ENCODE results near the gene ANKRD62. TPM values are rescaled to one million over a fixed set of nuclear protein-coding genes. Genes with fewer than 3 reads are reported as not detected.
"Not testable (repeated sequence)": the region's sequence is repeated elsewhere in the genome, so short reads cannot be mapped to it uniquely, and the experiment has no call there.

The ANKRD62 gene
- total RNA-seq, 1 donor from 2014 or later, result 0.16 TPM

DNA sequence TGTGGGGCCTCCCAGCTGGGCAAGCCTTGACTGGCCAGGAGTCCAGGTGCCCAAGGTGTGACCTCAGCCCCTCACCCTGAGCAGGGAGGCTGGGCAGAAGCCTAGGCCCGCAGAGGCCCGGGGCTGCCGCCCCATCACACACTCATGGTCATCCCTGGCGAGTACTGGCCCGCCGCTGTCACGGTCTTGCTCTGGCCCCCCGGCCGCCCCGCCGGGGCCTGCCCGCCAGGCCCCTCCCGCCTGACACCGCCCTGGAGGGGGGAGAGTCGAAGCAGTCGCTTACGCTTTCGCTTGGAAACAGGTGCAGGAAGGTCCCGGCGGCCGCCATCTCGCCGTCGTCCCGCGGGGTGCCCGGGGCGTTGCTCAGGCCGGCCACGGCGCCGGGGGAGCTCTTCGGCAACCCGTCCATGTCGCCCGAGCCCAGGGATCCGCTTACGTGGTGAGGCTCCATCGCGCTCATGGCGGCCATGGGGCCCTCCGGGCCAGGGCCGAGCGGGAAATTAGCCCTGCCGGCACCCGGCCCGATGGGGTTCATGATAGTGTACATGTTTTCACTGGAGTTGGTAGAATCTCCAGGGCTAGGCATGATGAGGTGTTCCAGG lies 26.6 kb upstream of the ANKRD62 start:
- DNase-seq, result no peak

DNA sequence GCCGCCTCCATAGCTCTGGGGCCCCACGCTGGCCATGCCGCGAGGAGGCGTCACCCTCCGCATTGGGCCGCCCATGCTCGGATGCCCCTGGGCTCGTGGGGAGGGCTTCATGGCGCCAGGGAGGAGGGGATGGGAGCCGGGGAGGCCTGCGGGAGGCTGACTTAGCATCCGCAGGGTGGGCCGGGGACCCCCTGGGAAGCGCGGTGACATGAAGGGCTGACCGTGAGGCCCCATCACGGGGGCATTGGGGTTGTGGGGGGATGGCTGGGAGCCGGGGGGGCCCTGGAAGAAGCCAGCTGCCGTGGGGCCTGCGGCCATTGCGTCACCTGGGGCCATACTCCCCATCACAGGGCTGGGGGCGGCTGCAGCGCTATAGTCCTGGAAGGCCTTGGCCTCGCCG lies 26.0 kb upstream of the ANKRD62 start:
- no peak for DNase-seq

DNA sequence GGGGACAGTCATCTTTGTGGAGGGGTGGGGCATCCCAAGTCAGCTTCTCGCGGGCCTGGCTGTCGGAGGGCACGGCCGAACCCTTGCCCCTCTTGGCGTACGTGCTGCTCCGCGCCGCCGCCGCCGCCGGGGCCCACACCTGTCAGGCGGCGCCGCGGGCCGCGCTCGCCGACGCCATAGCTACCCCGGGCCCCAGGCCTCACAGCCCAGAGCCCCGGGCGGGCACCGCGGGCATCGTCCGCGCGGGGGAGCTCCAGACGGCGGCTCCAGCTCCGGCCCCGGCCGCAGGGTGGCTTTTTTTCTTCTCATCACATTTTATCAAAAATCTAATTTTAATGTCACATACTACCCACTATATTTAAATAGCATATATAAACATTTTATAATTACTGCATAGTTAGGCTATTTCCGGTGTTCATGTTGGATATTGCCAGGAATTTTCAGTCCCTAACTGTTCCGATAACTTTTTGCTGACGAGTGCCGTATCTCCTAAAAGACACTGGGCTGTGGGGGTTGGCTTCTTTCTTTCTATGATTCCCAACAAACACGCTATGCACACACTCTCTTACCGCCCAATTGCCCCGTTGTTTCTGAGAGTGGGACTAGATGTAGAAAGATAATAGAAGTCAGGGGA lies 25.2 kb upstream of the ANKRD62 start:
- not testable (repeated sequence) for DNase-seq

DNA sequence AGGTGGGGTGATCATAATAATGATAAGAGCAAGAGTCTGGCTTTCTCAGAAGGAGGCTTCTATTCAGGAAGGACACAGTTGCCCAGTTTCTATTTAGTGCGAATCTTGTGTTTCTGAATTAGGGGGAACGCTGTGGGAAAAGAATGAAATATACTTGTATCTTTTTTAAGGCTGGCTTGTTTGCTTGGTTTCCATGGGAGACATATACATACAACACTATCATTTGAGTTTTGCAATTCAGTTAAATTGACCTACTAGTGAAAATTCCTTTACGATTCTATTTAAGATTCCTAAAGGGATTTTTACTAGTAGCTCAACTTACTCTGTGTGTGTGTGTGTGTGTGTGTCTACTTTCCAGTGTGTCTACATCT lies 24.7 kb upstream of the ANKRD62 start:
- DNase-seq, result no peak

DNA sequence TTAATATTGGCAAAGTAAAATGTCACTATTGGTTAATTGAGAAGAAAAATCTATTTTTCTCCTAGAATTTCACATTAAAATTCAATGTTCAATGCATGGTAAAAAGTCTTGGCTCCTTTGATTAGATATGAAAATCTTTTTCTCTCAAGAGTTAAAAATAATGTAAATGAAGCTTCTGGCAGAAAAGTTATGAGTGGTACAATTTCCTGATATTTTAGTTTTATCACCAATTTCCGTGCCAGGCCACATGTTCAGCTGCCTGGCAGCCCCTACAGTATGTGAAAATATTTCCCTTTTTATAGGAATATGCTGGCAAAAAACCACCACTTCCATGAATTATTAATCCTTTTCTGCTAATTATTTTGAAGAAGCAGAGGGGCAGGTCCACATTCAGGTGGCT lies 22.6 kb upstream of the ANKRD62 start:
- DNase-seq, result not testable (repeated sequence)

DNA sequence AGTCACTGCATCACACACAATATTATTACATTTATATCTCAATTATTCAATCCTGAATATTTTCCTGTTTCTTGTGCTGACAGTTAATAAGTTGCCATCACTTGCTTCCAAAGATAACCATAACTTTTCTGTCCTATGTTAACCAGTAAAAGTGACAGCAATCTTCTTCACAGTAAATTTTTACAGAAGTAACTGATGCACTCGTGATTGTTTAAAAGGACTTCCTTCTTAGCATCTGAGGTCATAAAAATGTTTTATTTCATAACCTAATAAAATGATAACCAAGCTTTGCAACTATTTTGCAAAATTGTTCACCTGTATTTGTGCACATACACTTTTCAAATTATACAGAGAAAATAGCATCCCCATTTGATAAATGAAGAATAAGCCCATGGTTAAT lies 20.6 kb upstream of the ANKRD62 start:
- DNase-seq, result no peak

DNA sequence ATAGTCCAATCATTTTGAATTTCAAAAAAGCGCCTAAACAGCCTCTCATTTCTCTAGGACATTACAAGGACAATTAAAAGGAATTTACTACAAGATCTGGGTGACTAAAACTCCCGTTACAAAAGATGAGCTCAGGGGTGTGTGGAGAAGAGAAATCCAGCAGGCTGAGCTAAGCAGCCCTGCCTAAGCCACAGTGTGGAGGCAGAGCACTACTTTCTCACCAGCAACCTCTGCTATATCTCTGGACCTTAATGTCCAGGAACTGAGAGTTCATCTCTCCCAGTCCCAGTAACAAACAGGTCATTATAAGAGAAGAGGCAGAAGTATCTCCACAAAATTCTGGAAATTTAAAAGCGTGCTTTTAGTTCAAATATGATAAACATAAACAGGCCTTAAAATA lies 18.9 kb upstream of the ANKRD62 start:
- no peak for DNase-seq

DNA sequence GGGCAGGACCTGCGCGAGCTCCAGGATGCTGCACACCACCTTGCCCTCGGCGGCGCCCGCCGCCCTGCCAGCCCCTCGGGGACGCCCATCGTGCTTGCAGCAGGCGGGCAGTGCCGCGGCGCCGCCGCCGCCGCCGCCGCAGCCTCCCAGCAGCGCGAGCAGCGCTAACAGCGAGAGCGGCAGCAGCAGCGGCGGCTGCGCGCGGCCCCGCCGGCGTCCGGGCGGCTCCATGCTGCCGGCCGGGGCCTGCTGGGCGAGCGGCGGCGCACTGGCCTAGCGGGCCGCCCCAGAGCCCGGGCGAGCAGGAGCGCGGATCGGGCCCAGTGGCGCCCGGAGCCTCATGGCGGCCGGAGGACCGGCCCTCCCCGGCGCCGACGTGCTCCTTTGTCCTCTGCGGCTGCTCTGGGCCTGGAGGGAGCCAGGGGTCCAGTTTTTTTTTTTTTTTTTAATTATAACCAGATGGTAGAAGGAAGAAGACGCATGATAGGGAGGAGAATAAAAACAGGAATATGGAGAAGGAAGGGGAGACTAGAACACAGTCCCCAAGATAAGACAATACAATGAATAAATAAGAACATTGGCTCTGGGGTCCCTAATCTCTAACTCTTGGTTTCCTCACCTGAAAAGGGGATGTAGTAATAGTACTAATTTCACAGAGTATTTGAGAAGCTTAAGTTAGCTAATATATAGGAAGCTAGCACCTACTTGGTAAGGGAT lies 17.1 kb upstream of the ANKRD62 start:
- no peak for DNase-seq

DNA sequence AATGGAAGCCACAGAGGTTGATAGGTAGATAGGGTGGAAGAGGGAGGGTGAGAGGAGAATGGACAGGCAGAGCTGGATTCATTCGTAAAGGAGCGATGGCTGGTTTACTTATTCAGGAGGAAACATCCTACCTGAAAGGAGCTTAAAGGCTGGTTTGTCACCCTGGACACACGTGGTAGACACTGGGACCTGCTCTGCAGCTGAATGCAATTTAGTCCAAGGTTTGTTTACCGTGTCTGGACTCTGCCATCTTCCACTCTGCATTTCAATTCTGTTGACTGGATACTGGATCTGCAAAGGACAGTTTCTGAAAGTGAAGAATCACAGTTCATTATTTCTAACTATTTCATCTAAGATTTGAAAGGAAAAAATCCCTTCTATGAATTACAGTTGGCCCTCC lies 15.6 kb upstream of the ANKRD62 start:
- not testable (repeated sequence) for DNase-seq

DNA sequence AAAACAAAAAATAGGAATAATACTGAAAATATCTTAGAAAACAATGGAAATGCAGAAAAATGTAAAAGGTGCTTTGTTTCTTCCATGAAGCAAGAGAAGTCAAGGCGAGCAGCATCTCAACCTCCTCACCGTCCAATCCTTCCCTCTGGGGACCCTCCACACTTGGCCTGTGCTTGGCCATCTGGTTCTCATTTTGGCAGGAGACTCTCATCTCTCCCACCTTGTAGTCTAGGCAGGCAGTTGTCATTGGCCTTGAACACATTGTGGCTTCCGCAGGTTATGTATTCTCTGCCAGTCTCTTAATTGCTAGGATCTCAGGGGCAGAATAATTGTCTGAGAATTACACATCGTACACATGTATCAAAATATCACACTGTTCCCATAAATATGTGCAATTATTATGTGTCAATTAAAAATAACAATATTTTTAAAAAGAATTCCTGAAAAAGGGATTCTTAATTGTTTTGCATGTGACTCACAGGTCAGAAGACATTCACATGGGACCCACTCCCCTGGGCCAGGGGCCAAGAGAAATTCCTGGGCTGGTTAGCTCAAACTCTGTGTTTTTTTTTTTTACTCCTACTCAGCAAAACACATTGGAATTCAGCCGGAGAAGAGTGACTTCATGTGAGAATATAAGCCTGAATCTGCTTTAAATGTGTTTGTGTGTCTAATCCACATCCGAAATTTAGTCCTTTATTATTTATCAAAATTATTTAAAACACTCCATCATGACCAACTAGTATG lies 14.0 kb upstream of the ANKRD62 start:
- no peak for DNase-seq

DNA sequence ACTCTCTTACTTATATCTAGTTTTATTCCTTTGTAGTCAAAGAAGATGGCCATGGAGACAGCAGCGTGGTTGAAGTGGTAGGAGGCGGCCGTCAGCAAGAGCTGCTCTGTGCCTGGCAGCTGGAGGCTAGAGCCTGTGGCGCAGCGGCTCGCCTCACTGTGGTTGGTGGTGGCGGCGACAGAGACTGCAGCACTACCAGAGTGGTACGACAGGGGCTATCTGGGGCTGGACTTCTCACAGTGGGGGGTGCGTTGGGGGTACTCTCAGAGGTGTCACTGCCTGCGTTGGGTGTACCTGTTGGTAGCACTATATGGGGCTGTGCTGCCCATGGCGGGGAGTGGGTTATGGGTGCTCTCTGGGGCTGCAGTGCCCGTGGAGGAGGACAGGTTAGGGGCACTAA lies 8.5 kb upstream of the ANKRD62 start:
- DNase-seq, result no peak

DNA sequence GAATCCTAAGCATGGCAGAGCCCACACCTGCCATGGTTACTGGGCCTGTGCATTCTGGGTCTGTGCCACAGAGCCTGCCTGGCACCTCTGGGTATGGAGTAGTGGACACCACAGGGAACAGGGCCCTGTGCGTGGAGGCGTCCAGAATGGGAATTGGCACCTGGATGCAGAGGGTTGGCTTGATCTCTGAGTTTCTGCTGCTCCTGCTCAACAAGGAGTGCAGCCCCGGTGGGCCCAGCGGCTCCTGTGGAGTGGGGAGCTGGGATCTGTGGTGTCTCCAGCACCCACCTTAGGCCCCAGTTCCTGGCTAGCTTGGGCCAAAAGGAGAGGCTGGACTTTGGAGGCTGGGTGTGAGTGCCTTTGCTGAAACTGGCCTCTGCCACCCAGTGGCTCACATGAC lies 7.9 kb upstream of the ANKRD62 start:
- no peak for DNase-seq

DNA sequence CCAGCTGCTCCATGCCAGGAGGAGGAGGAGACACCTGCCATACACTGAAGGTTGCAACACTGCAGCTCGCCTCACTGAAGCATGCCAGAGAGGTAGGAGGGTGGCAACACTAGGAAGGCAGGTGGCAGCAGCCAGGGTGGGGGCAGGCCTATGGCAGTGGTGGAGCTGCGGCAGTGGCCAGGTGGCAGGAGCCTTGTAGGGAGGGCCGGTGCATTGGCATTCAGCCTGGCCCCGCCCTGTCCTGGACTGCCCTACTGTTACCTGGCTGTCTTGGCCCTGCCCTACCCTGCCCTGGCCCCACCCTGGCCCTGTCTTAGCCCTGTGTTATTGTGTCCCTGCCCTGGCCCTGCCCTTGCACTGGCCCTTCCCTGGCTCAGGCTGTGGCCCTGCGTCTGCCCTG lies 7.4 kb upstream of the ANKRD62 start:
- DNase-seq, result no peak

DNA sequence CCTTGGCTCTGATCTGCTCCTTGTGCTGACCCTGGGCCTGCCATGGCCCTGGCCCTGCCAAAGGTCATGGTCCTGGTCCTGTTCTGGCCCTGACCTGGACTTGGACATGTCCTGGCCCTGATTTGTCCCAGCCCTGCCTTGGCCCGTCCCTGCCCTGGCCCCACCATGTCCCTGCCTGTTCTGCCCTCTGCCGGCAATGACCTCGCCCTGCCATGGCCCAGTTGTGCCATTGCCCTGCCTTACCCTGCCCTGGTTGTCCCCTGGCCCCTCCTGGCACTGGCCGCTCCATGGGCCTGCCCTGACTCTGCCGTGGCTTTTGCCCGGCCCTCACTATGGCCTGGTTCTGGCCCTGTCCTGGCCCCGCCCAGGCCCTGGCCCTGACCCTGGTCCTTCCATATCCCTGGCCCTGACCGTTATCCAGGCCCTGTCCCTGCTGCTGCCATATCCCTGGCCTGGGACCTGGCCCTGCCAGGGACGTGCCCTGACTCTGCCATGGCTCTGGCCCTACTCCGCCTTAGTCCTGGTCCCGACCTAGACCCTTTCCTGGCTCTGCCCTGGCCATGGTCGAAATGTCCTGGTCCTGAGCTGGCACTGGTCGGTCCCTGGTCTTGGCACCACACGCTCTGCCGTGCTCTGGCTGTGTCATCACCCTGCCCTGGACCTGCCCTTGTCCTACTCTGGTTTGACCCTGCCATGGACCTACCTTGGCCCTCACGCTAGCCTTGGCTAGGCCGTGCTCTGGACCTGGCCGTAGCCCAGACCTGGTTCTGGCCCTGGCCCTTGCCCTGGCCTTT lies 6.8 kb upstream of the ANKRD62 start:
- no peak for DNase-seq

DNA sequence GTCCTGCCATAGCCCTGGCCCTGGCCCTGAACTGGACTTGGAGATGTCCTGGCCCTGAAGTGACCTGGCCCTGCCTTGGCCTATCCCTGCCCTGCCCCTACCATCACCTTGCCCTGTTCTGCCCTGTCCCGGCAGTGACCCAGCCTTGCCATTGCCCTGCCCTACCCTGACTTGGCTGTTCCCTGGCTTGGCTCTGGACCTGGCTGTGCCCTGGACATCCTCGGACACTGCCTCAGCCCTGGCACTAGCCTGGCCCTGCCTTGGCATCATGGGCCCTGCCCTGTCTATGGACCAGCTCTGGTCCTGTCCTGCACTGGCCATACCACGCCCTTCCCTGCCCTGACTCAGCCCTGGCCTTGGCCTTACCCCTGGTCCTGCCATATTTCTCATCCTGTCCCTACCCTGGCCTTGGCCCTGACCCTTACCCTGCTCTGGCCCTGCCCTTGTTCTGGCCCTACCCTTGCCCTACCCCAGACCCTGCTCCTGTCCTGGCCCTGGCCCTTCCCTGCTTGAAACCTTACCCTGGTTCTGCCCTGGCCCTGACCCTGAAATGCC lies 6.1 kb upstream of the ANKRD62 start:
- no peak for DNase-seq

DNA sequence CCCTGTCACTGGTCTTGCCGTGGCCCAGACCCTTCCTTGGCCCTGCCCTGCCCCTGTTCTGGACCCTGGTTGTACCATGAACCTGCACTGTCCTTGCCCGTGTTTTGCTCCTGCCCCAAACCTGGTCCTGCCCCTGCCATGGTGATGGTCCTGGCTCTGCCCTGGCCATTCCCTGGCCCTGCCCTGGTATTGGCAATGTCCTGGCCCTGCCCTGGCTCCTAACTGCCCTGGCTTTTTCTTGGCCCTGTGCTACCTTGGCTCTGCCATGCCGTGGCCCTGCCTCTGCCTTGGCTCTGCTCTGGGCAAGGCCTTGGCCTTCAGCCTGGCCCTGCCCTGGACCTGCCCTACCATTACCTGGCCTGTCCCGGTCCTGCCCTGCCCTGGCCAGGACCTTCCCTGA lies 5.5 kb upstream of the ANKRD62 start:
- no peak for DNase-seq

DNA sequence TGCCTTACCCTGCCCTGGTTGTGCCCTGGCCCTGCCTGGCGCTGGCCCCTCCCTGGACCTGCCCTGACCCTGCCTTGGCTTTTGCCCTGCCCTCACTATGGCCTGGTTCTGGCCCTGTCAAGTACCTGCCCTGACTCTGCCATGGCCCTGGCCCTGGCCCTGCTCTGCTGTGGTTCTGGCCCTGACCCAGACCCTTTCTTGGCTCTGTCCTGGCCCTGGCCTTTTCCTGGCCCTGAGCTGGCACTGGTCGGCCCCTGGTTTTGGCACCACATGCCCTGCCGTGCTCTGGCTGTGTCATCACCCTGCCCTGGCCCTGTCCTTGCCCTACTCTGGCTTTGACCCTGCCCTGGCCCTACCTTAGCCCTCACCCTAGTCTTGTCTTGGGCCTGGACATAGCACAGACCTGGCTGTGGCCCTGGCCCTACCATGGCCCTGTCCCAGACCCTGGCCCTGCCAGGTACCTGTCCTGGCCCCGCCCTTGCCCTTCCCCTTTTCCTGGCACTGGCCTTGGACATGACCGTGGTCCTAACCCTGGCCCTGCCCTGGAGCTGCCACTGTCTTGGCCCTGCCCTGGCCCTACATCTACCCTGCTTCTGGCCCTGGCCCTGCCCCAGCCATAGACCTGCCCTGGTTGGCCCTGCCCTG lies 4.8 kb upstream of the ANKRD62 start:
- no peak for DNase-seq

DNA sequence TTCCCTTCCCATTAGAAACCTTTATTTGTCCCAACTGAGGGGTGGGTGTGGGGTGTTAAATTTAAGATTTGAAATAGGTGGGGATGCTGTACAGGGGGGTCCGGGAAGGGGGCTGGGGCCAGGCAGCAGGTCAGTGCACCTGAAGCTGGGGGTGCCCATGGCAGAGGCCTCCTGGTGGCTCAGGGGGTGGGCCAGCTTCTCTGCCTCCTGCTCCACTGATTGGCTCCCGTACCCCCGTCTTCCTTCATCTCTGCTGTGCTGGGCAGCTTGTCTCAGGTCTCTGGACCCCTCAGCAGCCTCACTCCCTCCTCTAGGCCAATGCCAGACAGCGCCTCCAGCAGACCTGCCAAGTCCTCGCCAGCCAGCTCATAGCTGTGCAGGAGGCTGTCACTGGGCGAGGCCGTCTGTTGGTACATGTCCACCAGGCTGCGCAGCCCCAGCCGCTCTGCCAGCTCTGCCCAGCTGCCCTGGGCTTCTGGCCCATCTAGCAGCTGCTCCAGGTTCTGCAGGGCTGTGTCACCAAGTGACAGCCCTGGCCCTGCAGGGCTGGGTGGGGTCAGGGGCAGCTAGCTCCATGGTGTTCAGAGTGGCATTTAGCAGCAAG lies 2.0 kb upstream of the ANKRD62 start:
- DNase-seq, result no peak

DNA sequence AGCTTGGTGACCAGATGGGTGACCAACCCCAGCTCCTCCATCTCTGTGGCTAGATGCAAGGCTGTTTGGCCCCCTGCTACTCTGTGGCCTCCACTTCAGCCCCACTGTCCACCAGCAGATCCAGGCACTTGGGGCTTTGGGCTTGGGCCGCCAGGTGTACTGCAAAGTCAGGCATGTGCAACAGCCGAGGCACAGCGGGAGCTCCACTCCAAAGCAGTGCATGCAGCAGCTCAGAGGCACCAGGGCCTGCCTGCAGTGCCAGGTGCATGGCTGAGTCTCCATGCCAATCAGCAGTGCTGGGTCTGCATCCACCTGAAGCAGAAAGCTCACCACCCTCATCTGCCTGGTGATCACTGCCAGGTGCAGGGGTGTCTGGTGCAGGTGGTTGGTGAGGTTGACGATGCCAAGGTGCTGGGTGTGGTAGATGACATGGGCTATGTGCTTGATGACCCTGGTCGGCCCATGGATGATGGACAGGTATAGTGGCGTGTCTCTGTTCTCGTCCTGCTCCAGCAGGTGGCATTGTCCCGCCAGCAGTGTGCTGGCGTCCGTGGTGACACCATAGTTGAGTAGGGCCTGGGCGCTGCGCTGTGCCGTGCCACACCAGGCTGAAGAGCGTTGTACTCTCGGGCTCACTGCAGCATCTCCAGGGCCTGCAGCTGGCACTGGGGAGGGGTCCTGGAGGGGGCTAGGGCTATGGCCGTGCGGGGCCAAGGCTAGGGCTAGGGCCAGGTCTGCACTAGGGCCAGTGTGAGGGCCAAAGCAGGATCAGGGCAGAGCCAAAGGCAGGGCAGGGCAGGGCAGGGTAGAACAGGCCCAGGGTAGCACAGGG lies 1.0 kb upstream of the ANKRD62 start:
- DNase-seq, result no peak

DNA sequence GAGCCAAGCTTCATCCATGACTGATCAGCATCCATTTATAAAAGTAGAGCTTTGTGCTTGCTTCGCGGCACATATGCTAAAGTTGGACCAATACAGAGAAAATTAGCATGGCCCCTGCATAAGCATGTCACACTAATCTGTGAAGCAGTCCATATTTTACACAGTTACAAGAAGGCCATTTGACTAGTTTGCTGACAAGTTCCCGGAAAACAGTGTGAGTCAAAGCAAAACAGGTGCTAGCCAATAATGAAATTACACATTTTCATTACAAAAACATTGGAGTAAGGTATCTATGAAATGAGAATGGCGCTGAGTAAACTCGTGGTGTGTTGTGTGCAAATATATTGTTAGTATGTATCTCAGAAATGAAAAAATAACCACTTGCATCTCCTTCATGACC lies 4.7 kb downstream of the ANKRD62 start:
- no peak for DNase-seq
